Measurements from ENCODE around the gene TNFAIP8L3.

DNA sequence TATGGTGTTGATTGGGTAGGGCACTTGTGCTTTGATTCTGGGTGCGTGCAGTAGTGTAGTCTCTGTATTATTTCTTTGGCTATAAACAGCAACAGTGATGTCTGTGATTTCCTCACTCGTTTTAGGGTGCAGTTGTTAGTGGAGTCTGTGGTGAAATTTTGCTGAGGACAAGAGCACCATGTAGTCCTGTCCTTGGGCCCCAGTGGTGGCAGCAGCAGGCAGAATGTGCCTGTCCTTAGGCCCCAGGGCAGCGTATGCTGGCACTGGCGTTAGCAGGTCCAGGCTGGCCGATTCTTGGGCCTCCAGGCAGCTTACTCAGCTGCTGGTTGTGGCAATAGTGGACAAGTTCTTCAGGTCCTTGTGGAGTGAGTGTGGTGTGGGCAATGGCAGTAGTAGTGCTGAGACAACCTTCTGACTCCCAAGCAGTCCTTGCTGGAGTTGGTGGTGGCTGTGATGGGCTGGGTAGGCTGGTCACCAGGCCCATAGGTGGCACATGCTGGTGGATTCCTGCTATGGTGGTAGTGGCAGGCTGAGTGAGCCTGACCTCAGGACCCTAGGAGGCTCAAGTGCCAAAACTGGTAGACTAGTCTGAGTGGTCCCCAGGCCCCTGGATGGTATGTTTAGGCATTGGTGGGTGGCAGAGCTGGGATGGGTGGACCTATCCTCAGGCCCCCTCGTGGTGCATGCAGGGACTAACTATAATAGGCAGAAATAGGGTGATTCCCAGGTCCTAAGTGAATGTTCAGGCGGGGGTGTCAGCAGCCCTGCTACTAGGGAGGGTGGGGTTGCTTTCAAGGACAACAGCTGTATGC, 56.3 kb downstream of the TNFAIP8L3 start:
- TF ChIP-seq FOXA1 (IDR thresholded peaks at IDR 0.05) (no peak), FOXM1 (IDR thresholded peaks at IDR 0.05; ENCODE audit: borderline replicate concordance) (no peak), BHLHE40 (IDR thresholded peaks at IDR 0.05; ENCODE audit: borderline replicate concordance) (no peak), SUZ12 (IDR thresholded peaks at IDR 0.05) (no peak), NFRKB (IDR thresholded peaks at IDR 0.05) (no peak), HDGF (IDR thresholded peaks at IDR 0.05; ENCODE audit: borderline replicate concordance) (no peak), ARNT (IDR thresholded peaks at IDR 0.05) (no peak), SP1 (IDR thresholded peaks at IDR 0.05) (no peak), LEF1 (IDR thresholded peaks at IDR 0.05; ENCODE audit: borderline replicate concordance) (no peak), ELF4 (IDR thresholded peaks at IDR 0.05) (no peak), TARDBP (IDR thresholded peaks at IDR 0.05) (no peak)

Data from HEK293T (cell line).